ENCODE results near the gene UBR4. TPM values are rescaled to one million over a fixed set of nuclear protein-coding genes. Genes with fewer than 3 reads are reported as not detected.

UBR4 gene
- total and polyA plus RNA-seq, 2 donors from 2014 or later, result 167 to 319 TPM

DNA sequence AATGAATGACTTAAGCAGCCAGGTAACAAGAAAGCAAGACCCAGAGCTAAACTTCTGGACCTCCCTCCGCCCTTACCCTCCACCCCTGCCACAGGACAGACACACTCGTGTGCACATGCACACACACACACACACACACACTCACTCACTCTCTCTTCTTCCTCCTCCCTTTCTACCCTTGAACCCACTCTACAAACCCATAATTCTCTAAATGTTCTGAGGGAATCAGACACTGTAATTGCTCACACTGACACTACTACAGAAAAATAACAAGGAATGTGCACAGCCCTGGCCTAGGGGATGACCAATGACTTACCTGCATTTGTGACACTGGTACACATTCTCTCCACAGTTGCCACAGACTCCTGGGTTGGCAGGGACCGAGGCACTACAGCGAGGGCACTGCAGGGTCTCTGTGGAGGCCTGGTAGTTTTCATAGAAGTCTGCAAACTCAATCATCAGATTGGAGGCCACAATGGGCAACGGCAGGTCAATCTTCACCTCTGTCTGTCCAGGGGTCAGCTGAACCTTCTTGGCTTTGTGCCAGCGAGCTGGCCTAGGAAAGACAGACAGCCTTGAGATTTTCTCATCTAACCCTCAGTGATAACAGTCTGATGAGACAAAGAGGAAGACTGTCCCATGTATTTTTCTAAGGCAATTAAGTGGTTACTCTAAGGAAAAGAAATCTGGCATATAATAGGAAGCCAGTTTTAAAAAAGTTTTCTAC, 94.8 kb downstream of the UBR4 start:
- FAIRE-seq (no peak), DNase-seq (no peak)
- TF ChIP-seq, protein P1, sequence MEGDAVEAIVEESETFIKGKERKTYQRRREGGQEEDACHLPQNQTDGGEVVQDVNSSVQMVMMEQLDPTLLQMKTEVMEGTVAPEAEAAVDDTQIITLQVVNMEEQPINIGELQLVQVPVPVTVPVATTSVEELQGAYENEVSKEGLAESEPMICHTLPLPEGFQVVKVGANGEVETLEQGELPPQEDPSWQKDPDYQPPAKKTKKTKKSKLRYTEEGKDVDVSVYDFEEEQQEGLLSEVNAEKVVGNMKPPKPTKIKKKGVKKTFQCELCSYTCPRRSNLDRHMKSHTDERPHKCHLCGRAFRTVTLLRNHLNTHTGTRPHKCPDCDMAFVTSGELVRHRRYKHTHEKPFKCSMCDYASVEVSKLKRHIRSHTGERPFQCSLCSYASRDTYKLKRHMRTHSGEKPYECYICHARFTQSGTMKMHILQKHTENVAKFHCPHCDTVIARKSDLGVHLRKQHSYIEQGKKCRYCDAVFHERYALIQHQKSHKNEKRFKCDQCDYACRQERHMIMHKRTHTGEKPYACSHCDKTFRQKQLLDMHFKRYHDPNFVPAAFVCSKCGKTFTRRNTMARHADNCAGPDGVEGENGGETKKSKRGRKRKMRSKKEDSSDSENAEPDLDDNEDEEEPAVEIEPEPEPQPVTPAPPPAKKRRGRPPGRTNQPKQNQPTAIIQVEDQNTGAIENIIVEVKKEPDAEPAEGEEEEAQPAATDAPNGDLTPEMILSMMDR (IDR thresholded peaks at IDR 0.05; ENCODE audit: borderline replicate concordance, extremely low read depth, insufficient read depth), result no peak
- no peak overlapping the region for H3K4me3 ChIP-seq (ENCODE audit: low read length in 3 of 3)
- H3K36me3 ChIP-seq (ENCODE audit: control insufficient read depth in 2 of 3, insufficient read depth in 3 of 3, low read length in 3 of 3), result peaks cover 29 to 94% (median 78%) of the 10 kb centered on the region in 3 donors
- H3K27ac ChIP-seq (ENCODE audit: low read depth in 2 of 2, low read length in 2 of 2), result no peak overlapping the region
- no peaks in the 10 kb centered on the region for H3K27me3 ChIP-seq (ENCODE audit: control insufficient read depth, insufficient read depth, low read length)
- H3K9ac ChIP-seq (ENCODE audit: low read length in 3 of 3), result no peak overlapping the region
- H3K9me3 ChIP-seq (ENCODE audit: control insufficient read depth in 2 of 3, insufficient read depth in 1 of 3, low read length in 3 of 3), result no peaks in the 10 kb centered on the region
- no peaks in the 10 kb centered on the region for H3K4me1 ChIP-seq (ENCODE audit: control insufficient read depth in 2 of 3, insufficient read depth in 2 of 3, low read depth in 1 of 3, low read length in 3 of 3)
- intact Hi-C loops (cut with DNase I), result no loop called here

DNA sequence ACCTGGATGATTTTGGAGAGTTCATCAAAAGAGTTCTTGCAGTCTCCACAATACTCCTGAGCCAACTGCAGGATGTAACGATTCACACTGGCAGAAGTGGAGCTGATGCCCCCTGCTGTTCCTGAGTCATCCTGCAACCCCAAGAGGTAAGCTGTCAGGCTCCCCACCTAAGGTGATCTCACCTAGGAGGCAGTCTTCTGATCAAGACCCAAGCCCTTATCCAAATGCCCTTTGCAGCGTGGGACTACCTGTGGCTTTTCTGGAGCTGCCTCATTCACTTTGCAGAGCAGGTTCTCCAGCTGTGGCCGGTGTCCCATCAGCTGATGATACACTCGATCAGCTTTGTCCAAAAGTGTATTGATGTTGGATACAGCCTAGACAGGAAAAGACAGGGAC, 96.4 kb downstream of the UBR4 start:
- Histone ChIP-seq H3K36me3 (ENCODE audit: control insufficient read depth in 2 of 3, insufficient read depth in 3 of 3, low read length in 3 of 3) (peaks cover 29 to 93% (median 74%) of the 10 kb centered on the region in 3 donors), H3K9ac (ENCODE audit: low read length in 3 of 3) (no peak overlapping the region), H3K27ac (ENCODE audit: low read depth in 2 of 2, low read length in 2 of 2) (no peak overlapping the region), H3K9me3 (ENCODE audit: control insufficient read depth in 2 of 3, insufficient read depth in 1 of 3, low read length in 3 of 3) (no peaks in the 10 kb centered on the region), H3K4me3 (ENCODE audit: low read length in 3 of 3) (no peak overlapping the region), H3K27me3 (ENCODE audit: control insufficient read depth, insufficient read depth, low read length) (no peaks in the 10 kb centered on the region), H3K4me1 (ENCODE audit: control insufficient read depth in 2 of 3, insufficient read depth in 2 of 3, low read depth in 1 of 3, low read length in 3 of 3) (no peaks in the 10 kb centered on the region)
- DNase-seq (peak in 4 of 5 donors; percentile 59 to 72 (median 65)), FAIRE-seq (no peak)
- TF ChIP-seq, protein P1 (IDR thresholded peaks at IDR 0.05; ENCODE audit: borderline replicate concordance, extremely low read depth, insufficient read depth), result peak; percentile 51
- intact Hi-C loops (cut with DNase I), result no loop called here

- H3K4me1 ChIP-seq (ENCODE audit: control insufficient read depth in 2 of 3, insufficient read depth in 2 of 3, low read depth in 1 of 3, low read length in 3 of 3), result no peaks in the 10 kb centered on the region
- H3K4me3 ChIP-seq (ENCODE audit: low read length in 3 of 3), result no peak overlapping the region
- H3K9me3 ChIP-seq (ENCODE audit: control insufficient read depth in 2 of 3, insufficient read depth in 1 of 3, low read length in 3 of 3), result no peaks in the 10 kb centered on the region
- intact Hi-C loops (cut with DNase I), result no loop called here
- no peak overlapping the region for H3K9ac ChIP-seq (ENCODE audit: low read length in 3 of 3)
- peaks cover 27 to 95% (median 74%) of the 10 kb centered on the region in 3 donors for H3K36me3 ChIP-seq (ENCODE audit: control insufficient read depth in 2 of 3, insufficient read depth in 3 of 3, low read length in 3 of 3)
- FAIRE-seq (no peak), DNase-seq (no peak)
- TF ChIP-seq, protein P1 (IDR thresholded peaks at IDR 0.05; ENCODE audit: borderline replicate concordance, extremely low read depth, insufficient read depth), result no peak
- no peak overlapping the region for H3K27ac ChIP-seq (ENCODE audit: low read depth in 2 of 2, low read length in 2 of 2)
- H3K27me3 ChIP-seq (ENCODE audit: control insufficient read depth, insufficient read depth, low read length), result no peaks in the 10 kb centered on the region
These were observed 97.0 kb downstream of the UBR4 start for GRCh38 chr1:19112891-19113696.
